ENCODE data around the gene LDLR.

GRCh38 chr19:11164296-11164695 is 75.0 kb downstream of the LDLR start:
- TF ChIP-seq CTCF (IDR thresholded peaks at IDR 0.05): no peak
- no peak for TF ChIP-seq EZH2 (IDR thresholded peaks at IDR 0.05; ENCODE audit: borderline replicate concordance, insufficient read depth, low read depth, low read length, poor library complexity, severe bottlenecking)
